Adrenal gland (tissue), 5 donors: ENCODE data around the gene RRP1.

ENCODE experiments used
- CTCF ChIP-seq, 6 experiments: fragments of 450-650 bp in 4 of 6; fragments of 200-600 bp in 2 of 6; sonication (generic) in 1 of 6; IDR thresholded peaks; 1 replicate in 5 of 6; 2 replicates in 1 of 6; pipeline versions ENCODE4 v1.5.1 to v1.8.0; 2016 to 2021; ENCODE audit warnings: antibody characterized with exemption in 6 of 6, mild to moderate bottlenecking in 2 of 6, moderate library complexity in 1 of 6
- POLR2A ChIP-seq, 2 donors: fragments of 450-650 bp; IDR thresholded peaks; one replicate each; pipeline ENCODE4 v1.6.1; 2017; ENCODE audit warnings: antibody characterized with exemption in 2 of 2, mild to moderate bottlenecking in 2 of 2, moderate library complexity in 1 of 2
- donor health status: DM: no; HTN: no; CAD: no.

DNA sequence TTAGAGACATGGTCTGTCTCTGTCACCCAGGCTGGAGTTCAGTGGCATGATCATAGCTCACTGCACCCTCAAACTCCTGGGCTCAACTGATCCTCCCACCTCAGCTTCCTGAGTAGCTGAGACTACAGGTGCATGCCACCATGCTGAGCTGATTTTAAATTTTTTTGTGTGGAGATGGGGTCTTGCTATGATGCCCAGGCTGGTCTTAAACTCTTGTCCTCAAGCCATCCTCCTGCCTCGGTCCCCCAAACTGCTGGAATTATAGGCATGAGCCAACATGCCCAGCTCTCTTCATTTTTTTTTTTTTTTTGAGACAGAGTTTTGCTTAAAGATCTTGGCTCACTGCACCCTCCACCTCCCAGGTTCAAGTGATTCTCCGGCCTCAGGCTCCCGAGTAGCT is 50.9 kb downstream of the RRP1 start:
- TF ChIP-seq CTCF (IDR thresholded peaks at IDR 0.05): no peak
- no peak for TF ChIP-seq POLR2A (IDR thresholded peaks at IDR 0.05)
